NCI-H1105 treated with DMSO at 0.1 percent for 48 hours (cell line): ENCODE measurements around the gene SEPHS2.
"Not testable (repeated sequence)": the region's sequence is repeated elsewhere in the genome, so short reads cannot be mapped to it uniquely, and the experiment has no call there.

Experiments used
- DNase-seq: peaks from one replicate; lab custom pipeline; 2025; lab: John Stamatoyannopoulos, UW

The SEPHS2 gene

GRCh38 chr16:30464078-30464477, 18.4 kb upstream of the SEPHS2 start:
- DNase-seq = no peak

DNA sequence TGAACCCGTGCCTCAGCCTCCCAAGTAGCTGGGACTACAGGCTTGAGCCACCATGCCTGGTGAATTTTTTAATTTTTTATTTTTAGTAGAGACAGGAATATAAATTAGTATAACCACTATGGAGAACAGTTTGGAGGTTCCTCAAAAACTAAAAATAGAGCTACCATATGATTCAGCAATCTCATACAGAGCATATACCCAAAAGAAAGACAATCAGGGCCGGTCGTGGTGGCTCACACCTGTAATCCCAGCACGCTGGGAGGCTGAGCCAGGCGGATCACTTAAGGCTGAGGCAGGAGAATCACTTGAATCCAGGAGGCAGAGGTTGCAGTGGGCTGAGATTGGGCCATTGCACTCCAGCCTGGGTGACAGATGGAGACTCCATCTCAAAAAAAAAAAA, 15.8 kb upstream of the SEPHS2 start:
- not testable (repeated sequence) for DNase-seq

GRCh38 chr16:30459456-30459855, 13.8 kb upstream of the SEPHS2 start:
- DNase-seq = no peak

DNA sequence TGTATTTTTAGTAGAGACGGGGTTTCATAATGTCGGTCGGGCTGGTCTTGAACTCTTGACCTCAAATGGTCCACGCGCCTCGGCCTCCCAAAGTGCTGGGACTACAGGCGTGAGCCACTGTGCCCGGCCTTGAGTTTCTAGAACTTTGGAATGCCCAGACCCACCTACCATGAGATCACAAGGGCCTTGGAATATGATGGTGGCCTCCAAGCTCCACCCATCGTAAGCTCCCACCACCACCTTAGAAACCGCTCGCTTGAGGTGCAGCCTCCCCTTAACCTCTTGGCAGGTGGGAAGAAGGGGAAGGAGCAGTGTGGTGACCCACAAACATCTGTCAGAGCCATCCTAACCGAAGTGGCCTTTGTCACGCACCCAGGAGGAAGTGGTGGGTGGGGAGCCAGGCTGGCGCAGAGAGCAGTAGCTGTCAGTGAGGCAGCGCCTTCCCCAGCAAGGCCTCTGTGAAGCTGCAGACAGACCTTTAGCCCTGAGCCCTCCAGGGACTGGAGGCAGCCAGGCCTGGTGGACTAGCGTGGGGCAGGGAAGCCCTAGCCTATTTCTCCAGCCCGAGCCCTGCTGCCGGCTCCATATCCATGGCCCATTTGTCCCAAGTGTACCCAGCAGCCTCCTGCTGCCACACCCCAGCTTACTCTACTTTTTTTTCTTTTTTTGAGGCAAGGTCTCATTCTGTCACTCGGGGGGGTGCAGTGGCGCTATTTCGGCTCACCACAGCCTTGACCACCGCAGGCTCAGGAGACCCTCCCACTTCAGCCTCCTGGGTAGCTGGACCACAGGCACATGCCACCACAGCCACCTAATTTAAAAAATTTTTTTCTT, 13.1 kb upstream of the SEPHS2 start:
- no peak for DNase-seq

GRCh38 chr16:30457743-30458560, 12.3 kb upstream of the SEPHS2 start:
- no peak for DNase-seq

DNA sequence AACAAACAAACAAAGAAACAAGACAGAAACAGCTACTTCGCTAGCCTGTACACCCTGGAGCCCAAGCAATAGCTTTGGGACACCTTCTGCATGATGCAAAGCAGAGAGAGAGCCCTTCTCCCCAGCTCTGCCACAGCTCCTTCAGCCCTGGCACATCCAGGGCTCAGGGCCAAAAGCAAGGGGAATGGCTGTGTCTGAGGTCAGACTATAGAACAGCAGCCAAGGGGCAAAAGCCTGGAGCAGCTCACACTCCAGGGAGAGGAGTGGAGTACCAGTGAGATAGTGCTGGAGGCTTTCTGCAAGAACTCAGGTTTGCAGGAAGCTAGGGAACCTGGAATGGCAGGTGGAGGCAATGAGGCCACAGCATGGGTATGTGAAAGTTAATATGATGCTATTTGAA, 11.6 kb upstream of the SEPHS2 start:
- DNase-seq = no peak

DNA sequence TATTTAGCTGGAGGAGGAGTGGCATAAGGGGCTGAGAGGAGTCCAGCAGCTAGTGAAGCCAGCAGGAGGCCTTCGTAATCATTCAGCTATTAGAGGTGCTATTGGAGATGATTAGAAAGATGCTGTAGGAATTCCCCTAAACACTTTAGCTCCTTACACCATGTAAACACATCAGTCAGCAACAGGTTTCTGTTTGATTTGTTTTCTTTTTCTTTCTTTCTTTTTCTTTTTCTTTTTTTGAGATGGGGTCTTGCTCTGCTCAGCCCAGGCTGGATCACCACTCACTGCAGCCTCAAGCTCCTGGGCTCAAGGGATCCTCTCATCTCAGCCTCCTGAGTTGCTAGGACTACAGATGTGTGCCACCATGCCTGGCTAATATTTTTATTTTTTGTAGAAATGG, 10.6 kb upstream of the SEPHS2 start:
- no peak for DNase-seq

- DNase-seq = not testable (repeated sequence)
Measured at GRCh38 chr16:30452709-30453580, 7.3 kb upstream of the SEPHS2 start.

GRCh38 chr16:30449116-30449435, 3.4 kb upstream of the SEPHS2 start:
- no peak for DNase-seq

- no peak for DNase-seq
Measured at GRCh38 chr16:30447512-30448226, 2.0 kb upstream of the SEPHS2 start.

- DNase-seq = no peak
Measured at GRCh38 chr16:30446203-30446595, 525 bp upstream of the SEPHS2 start.

GRCh38 chr16:30445149-30445407, 596 bp downstream of the SEPHS2 start:
- no peak for DNase-seq

GRCh38 chr16:30444231-30445148, 1.2 kb downstream of the SEPHS2 start:
- no peak for DNase-seq

- no peak for DNase-seq
Measured at GRCh38 chr16:30443631-30444030, 2.0 kb downstream of the SEPHS2 start.

GRCh38 chr16:30439720-30440348, 5.8 kb downstream of the SEPHS2 start:
- no peak for DNase-seq

DNA sequence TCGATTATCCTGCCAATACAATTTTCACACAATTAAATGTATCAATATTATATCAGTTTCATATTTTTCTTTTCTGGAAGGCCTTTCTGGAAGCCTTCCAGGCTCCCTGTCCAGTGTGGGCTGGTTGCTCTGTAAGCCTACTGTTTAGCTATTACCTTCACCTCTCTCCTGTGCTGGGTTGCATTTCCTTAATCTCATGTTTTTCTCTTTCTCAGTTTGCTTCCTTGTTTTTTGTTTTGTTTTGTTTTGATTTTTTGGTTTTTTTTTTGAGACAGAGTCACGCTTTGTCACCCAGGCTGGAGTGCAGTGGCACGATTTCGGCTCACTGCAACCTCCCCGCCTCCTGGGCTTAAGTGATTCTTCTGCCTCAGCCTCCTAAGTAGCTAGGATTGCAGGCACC, 6.8 kb downstream of the SEPHS2 start:
- DNase-seq = no peak

GRCh38 chr16:30437511-30438046, 8.1 kb downstream of the SEPHS2 start:
- DNase-seq = peak; percentile 1

DNA sequence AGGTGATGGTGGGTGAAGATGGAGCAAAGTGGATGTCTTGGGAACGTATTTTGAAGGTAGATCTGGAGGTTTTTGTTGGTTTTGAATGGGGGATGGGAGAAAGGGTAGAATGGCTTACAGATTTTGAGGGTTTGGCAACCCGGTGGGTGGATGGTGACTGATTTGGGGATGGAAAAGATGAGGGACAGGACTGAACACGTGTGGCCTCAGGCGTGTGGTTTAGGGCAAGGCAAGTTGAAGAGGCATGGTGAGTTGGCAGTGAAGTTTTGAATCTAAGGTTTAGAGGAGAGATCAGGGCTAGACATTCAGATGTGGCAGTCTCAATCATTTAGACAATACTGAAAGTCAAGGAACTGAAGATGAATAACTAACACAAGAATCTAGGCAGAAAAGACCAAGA, 10.8 kb downstream of the SEPHS2 start:
- DNase-seq = no peak

GRCh38 chr16:30430428-30430970, 15.2 kb downstream of the SEPHS2 start:
- DNase-seq = no peak
